Natural killer cell treated with Interleukin-12 subunit alpha and Interleukin-12 subunit beta and Interleukin-15 and Interleukin-18, amount 100 ng/mL, for 72 hours (primary cell): ENCODE measurements around the gene TMCO4. TPM values are rescaled to one million over a fixed set of nuclear protein-coding genes. Genes with fewer than 3 reads are reported as not detected.
"Not testable (repeated sequence)": the region's sequence is repeated elsewhere in the genome, so short reads cannot be mapped to it uniquely, and the experiment has no call there.

Experiments
- ATAC-seq, 2 donors: fragments of 150-1000 bp; cut with Tn5 transposase in 1 of 2; sonication (Bioruptor Pico), chemical (Tn5 transposase) in 1 of 2; 2 replicates each; pipeline ENCODE4 v1.10.0; 2021
- DNase-seq: peaks from one replicate; pipeline ENCODE4 v3.0.0; 2022; ENCODE audit warnings: low spot score
- H3K27ac Mint-ChIP-seq, 2 donors: 1 replicate in 1 of 2; 2 replicates in 1 of 2; pipeline ENCODE4 v1.8.0; 2022; ENCODE audit warnings: mixed read lengths in 2 of 2, mild to moderate bottlenecking in 1 of 2, moderate library complexity in 1 of 2
- H3K27me3 Mint-ChIP-seq, 2 donors: 1 replicate in 1 of 2; 2 replicates in 1 of 2; pipeline ENCODE4 v1.8.0; 2022; ENCODE audit warnings: mixed read lengths in 2 of 2
- H3K36me3 Mint-ChIP-seq: one replicate; pipeline ENCODE4 v1.8.0; 2022; ENCODE audit warnings: mixed read lengths
- H3K4me1 Mint-ChIP-seq, 2 donors: 1 replicate in 1 of 2; 2 replicates in 1 of 2; pipeline ENCODE4 v1.8.0; 2022; ENCODE audit warnings: low read depth in 2 of 2, mixed read lengths in 2 of 2, mild to moderate bottlenecking in 1 of 2
- H3K4me3 Mint-ChIP-seq: one replicate; pipeline ENCODE4 v1.8.0; 2022; ENCODE audit warnings: mixed read lengths
- H3K9me3 Mint-ChIP-seq: 2 replicates; pipeline ENCODE4 v1.8.0; 2022; ENCODE audit warnings: mixed read lengths
- total RNA-seq, 2 donors: library from RNA; stranded (reverse); gene quantifications; one replicate each; pipeline ENCODE4 v1.2.3, GENCODE V29; 2022

The TMCO4 gene
- 10 to 100 TPM; 11.7 to 20.3 TPM for total RNA-seq

DNA sequence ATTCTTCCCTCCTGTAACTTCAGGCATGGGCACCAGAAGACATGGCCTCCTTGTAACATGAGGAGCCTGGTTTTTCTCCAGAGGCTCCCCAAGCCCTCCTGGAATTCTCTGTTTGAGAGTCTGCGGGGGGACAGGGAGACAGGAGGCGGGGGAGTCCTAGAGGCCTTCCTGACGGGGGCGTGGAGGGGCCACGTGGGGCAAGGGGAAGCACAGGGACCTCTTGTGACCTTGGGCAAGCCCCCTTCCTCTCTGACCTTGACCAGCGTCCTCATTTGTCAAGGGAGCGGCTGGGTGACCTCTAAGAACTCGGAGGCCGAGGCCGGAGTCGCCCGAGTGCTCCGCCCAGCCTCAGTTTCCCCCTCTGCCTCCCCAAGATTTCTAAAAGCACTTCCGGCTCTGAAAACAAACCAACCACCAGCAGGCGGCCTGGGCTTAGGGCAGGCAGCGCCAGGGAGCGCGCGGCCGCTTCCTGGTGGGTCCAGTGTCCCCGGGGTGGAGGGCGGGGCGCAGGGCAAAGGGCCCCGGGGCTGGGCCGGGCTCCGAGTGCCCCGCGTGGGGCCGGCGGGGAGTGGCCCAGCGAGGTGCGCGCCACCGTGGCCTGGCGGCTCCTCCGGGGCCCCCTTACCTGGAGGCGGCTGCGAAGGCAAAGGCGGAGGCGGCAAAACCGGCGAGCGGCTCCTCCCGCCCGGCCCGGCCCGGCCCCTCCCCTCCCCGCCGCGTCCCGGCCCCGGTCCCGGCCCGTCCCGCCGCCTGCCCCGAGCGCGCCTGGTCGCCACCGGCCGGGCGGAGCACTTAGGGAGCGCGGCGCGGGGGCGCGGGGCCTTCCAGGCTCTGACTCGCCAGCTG is at the start of gene TMCO4:
Gene TMCO4, minus strand, starts transcription at position 687 of the 846 bp plus-strand sequence. CDS start 19,158 bp downstream, outside the sequence.
- ATAC-seq = peak; percentile 93
- Mint-ChIP-seq H3K36me3 (no peaks in the 10 kb centered on the region), H3K4me3 (peak within 1 kb of the TSS; percentile 92), H3K9me3 (no peaks in the 10 kb centered on the region), H3K27me3 (no peaks in the 10 kb centered on the region), H3K27ac (peak within 1 kb of the TSS; percentile 85 to 93), H3K4me1 (peaks cover 15 to 23% of the 10 kb centered on the region in 2 donors)
- DNase-seq = peak; percentile 81

DNA sequence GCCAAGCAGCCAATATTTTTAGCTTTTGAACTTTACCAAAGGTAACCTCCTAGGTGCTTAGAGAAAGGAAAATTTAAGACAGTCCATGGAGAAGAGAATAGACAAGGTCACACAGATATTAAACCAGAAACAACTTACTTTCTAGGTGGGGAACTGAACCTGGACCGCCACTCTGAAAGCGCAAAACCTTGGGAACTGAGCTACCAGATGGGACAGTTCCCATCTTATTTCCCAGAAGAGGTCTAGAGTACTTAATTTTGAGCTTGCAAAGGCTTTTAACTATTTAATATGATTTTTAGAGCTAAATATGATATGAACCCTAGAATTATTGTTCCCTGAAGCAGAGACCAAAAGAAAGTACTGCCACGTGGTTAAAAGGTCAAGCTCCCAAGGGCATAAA is 49.6 kb upstream of the TMCO4 start:
- DNase-seq, H3K9me3 Mint-ChIP-seq, H3K36me3 Mint-ChIP-seq, H3K4me1 Mint-ChIP-seq, ATAC-seq, H3K4me3 Mint-ChIP-seq, H3K27ac Mint-ChIP-seq: not testable (repeated sequence)
- H3K27me3 Mint-ChIP-seq = peaks cover 25 to 34% of the 10 kb centered on the region in 2 donors

DNA sequence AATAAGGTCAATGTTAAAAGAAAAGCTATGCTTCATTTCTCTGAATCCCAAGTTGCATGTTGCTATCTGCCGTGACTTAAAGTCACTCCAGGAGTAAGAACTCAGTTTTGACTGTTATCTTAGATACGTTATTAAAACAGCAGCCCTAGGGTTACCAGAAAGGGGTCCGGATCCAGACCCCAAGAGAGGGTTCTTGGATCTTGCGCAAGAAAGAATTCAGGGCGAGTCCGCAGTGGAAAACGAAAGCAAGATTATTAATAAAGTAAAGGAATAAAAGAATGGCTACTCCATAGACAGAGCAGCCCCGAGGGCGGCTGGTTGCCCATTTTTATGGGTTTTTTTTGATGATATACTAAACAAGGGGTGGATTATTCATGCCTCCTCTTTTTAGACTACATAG is 47.6 kb upstream of the TMCO4 start:
- H3K36me3 Mint-ChIP-seq, H3K27ac Mint-ChIP-seq, H3K4me3 Mint-ChIP-seq, H3K9me3 Mint-ChIP-seq, H3K4me1 Mint-ChIP-seq, DNase-seq, ATAC-seq: not testable (repeated sequence)
- peaks cover 25 to 34% of the 10 kb centered on the region in 2 donors for H3K27me3 Mint-ChIP-seq

DNA sequence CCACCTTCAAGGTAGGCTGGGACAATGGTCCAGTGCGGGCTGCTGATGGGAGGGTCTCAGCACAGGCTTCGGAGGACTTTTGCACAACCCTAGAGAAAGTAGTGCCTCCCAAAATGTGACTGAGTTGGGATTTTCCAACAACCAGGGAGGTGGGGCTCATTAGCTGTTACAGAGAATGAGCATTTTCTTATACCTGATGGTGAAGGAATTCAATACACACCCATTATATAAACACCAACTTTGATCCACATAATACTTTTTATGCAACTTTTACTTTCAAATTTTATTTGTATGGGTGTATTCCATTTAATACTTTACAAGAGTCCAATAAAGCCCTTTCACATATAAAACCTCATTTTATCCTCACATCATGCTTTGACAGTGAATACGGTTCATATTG is 46.6 kb upstream of the TMCO4 start:
- Mint-ChIP-seq H3K4me3 (no peak overlapping the region), H3K4me1 (no peaks in the 10 kb centered on the region), H3K27me3 (peaks cover 27 to 34% of the 10 kb centered on the region in 2 donors), H3K9me3 (no peaks in the 10 kb centered on the region), H3K27ac (no peak overlapping the region), H3K36me3 (no peaks in the 10 kb centered on the region)
- ATAC-seq (no peak), DNase-seq (no peak)

DNA sequence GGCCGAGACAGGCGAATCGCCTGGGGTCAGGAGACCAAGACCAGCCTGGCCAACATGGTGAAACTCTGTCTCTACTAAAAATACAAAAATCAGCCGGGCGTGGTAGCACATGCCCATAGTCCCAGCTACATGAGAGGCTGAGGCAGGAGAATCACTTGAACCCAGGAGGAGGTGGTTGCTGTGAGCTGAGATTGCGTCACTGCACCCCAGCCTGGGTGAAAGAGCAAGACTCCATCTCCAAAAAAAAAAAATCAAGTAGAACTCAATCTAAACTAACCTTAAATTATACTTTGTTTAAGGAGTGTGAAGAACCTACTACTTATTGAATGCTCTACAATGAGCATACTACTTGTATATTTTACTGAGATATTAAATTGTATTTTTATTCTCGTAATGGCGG is 45.8 kb upstream of the TMCO4 start:
- H3K27ac Mint-ChIP-seq = no peak overlapping the region
- no peaks in the 10 kb centered on the region for H3K36me3 Mint-ChIP-seq
- no peak for DNase-seq
- ATAC-seq = no peak
- peaks cover 27 to 38% of the 10 kb centered on the region in 2 donors for H3K27me3 Mint-ChIP-seq
- H3K9me3 Mint-ChIP-seq = no peaks in the 10 kb centered on the region
- H3K4me3 Mint-ChIP-seq = no peak overlapping the region
- no peaks in the 10 kb centered on the region for H3K4me1 Mint-ChIP-seq

DNA sequence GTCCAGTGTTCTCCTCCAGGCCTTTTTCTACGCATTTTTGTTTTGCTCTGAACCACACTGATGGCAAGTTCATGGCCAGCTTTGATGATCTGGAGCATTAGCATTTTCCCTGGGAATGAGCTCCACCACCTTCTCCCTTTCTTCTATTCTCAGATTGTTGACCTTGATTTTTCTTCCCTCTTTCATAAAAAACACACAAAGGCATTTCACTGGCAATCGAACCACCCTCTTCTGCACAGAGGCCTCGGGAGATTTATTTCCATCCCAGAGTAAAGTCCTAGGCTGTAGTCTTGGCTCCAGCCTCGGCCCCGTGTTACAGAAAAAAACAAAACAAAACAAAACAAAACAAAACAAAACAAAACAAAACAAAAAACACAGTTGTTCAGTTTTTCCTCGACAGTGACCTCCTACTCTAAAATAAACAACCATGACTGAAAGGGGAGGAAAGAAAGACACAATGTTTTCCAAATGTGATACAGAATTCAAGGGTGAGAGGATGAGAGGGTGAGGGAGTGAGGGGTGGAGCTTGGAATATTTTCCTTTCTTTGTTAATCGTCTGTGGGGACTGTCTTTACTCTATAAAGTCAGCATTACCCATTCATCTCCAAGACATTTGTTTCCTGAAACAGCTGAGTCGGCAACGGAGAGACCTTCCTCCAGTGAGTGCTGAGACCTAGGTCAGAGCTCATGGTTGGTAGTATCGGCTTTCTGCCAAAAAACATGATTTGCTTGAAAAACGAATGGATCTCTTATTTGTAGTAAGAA is 45.2 kb upstream of the TMCO4 start:
- DNase-seq = no peak
- Mint-ChIP-seq H3K27ac (no peak overlapping the region), H3K36me3 (no peaks in the 10 kb centered on the region), H3K4me3 (no peak overlapping the region), H3K4me1 (no peaks in the 10 kb centered on the region), H3K9me3 (no peaks in the 10 kb centered on the region), H3K27me3 (peaks cover 27 to 43% of the 10 kb centered on the region in 2 donors)
- ATAC-seq = no peak

DNA sequence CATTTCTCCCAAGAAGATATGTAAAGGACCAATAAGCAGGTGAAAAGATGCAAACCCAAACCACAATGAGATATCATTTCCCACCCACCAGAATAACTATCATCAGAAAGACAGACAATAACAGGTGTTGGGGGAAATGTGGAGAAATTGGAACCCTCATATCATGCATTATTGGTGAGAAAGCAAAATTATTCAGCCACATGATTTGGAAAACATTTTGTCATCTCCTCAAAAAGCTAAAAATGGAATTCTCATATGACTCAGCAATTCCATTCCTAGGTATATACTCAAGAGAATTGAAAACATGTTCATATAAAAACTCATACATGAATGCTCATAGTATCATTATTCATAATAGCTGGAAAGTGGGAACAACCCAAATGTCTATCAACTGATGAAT is 40.5 kb upstream of the TMCO4 start:
- H3K27me3 Mint-ChIP-seq = peaks cover 27 to 44% of the 10 kb centered on the region in 2 donors
- no peak for ATAC-seq
- no peak for DNase-seq
- H3K9me3 Mint-ChIP-seq = no peaks in the 10 kb centered on the region
- H3K4me3 Mint-ChIP-seq = no peak overlapping the region
- H3K27ac Mint-ChIP-seq = no peak overlapping the region
- no peaks in the 10 kb centered on the region for H3K4me1 Mint-ChIP-seq
- no peaks in the 10 kb centered on the region for H3K36me3 Mint-ChIP-seq

DNA sequence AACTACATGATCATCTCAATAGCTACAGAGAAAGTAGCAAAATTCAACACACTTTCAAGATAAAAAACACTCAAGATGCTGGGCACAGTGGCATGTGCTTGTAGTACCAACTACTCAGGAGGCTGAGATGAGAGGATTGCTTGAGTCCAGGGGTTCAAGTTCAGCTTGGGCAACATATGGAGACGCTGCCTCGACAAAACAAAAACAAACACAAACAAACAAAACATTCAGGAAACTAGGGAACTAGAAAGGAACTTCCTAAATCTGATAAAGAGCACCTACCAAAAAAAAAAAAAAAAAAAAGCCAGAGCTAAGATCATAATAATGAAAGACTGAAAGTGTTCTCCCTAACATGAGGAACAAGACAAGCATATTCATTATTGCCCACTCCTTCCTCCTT is 38.1 kb upstream of the TMCO4 start:
- Mint-ChIP-seq H3K36me3 (no peaks in the 10 kb centered on the region), H3K27ac (no peak overlapping the region), H3K4me3 (no peak overlapping the region), H3K27me3 (peaks cover 25 to 43% of the 10 kb centered on the region in 2 donors), H3K9me3 (no peaks in the 10 kb centered on the region), H3K4me1 (no peaks in the 10 kb centered on the region)
- no peak for DNase-seq
- no peak for ATAC-seq

DNA sequence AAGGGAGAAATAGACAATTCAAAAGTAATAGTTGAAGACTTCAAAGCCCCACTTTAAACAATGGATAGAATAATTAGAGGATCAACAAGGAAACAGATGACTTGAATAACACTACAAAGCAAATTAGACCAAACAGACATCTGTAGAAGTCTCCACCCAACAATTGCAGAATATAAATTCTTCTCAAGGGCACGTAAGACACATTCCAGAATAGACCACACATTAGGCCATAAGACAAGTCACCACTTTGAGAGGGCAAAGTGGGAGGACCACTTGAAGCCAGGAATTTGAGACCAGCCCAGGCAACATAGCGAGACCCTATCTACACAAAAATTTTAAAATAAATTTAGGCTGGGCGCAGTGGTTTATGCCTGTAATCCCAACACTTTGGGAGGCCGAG is 35.9 kb upstream of the TMCO4 start:
- peaks cover 31 to 61% of the 10 kb centered on the region in 2 donors for H3K27me3 Mint-ChIP-seq
- H3K9me3 Mint-ChIP-seq = no peaks in the 10 kb centered on the region

DNA sequence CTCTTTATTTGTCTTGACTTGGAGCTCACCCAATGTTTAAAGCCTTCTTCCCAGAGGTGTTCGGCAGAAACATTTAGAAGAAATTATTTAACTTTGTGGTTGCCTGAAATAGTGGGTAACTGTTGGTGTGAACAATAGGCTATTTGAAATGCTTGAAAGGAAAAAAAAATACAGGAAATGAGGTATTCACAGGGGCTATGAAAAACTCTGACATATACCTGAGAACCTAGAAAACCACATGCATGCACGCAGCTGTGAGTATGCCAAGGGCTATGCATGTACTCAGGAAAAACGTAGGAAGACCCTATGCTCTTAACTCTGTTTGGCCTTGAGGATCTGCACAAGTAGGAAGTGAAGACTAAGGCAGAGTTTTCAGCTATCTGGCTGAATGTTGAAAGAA is 31.7 kb upstream of the TMCO4 start:
- no peak overlapping the region for H3K27ac Mint-ChIP-seq
- no peak for ATAC-seq
- no peak overlapping the region for H3K4me3 Mint-ChIP-seq
- no peaks in the 10 kb centered on the region for H3K4me1 Mint-ChIP-seq
- H3K27me3 Mint-ChIP-seq = peaks cover 28 to 62% of the 10 kb centered on the region in 2 donors
- H3K36me3 Mint-ChIP-seq = no peaks in the 10 kb centered on the region
- DNase-seq = no peak
- H3K9me3 Mint-ChIP-seq = no peaks in the 10 kb centered on the region

More for the DNA sequence above, 35.9 kb upstream of the TMCO4 start:
- no peak overlapping the region for H3K27ac Mint-ChIP-seq
- ATAC-seq = no peak
- no peak for DNase-seq
- no peak overlapping the region for H3K4me3 Mint-ChIP-seq
- no peaks in the 10 kb centered on the region for H3K4me1 Mint-ChIP-seq
- H3K36me3 Mint-ChIP-seq = no peaks in the 10 kb centered on the region

DNA sequence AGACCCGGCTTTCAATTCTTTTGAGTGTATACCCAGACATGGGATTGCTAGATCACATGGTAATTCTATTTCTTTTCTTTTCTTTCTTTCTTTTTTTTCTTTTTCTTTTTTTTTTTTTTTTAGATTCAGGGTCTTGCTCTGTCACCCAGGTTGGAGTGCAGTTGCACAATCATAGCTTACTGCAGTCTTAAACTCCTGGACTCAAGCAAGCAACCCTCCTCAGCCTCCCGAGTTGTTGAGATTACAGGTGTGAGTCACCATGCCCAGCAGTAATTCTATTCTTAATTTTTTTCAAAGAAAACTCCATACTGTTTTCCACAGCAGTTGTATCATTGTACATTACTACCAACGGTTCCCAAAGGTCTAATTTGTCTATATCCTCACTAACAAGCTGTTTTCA is 28.8 kb upstream of the TMCO4 start:
- H3K27ac Mint-ChIP-seq = no peak overlapping the region
- DNase-seq (no peak), ATAC-seq (no peak)
- H3K36me3 Mint-ChIP-seq = no peaks in the 10 kb centered on the region
- H3K4me3 Mint-ChIP-seq = no peak overlapping the region
- peaks cover 3 to 5% of the 10 kb centered on the region in 2 donors for H3K4me1 Mint-ChIP-seq
- H3K9me3 Mint-ChIP-seq = no peaks in the 10 kb centered on the region
- H3K27me3 Mint-ChIP-seq = peaks cover 27 to 63% of the 10 kb centered on the region in 2 donors

DNA sequence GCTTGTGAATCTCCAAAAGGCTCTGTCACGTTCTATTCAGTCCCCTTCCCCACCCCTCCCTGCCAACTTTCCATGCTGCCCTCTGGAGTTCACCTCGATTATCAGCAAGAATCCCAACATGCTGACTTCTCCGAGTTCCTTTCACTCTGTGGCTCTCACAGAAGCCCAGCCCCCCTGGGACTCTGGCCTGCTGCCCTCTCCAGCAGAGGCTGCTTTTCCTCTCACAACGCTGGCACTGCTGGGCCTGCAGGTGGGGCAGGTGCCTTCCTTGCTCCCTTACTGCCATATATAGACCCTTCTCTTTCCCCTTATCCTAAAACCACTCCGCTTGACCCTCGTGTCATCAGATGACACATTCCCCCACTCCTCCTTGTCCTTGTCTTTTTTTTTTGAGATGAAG is 25.6 kb upstream of the TMCO4 start:
- Mint-ChIP-seq H3K36me3 (no peaks in the 10 kb centered on the region), H3K4me3 (no peak overlapping the region), H3K4me1 (peaks cover 3 to 5% of the 10 kb centered on the region in 2 donors), H3K27ac (no peak overlapping the region), H3K9me3 (no peaks in the 10 kb centered on the region), H3K27me3 (peaks cover 26 to 47% of the 10 kb centered on the region in 2 donors)
- ATAC-seq (no peak), DNase-seq (no peak)

DNA sequence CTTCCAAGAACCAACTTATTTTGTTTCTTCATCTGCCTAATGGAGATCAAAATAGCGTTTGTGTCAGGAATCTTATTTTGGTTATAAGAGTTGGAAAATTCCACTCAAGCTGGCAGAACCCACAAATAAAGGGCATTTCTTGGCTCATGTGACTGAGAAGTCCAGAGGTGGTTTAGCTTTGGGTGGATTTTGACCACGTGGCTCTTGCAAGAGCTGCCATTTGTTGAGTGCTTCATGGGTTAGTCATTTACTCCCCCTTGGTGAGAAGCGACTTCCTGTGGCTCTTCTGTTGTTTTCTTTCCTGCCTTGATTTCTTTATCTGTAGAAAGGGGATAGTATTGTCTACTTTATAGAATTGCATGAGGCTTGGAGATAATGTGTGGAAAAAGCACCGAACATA is 24.8 kb upstream of the TMCO4 start:
- ATAC-seq (peak in 1 of 2 donors; percentile 48), DNase-seq (no peak)
- H3K4me1 Mint-ChIP-seq = peaks cover 3 to 5% of the 10 kb centered on the region in 2 donors
- H3K4me3 Mint-ChIP-seq = no peak overlapping the region
- H3K27ac Mint-ChIP-seq = no peak overlapping the region
- no peaks in the 10 kb centered on the region for H3K36me3 Mint-ChIP-seq
- peaks cover 26 to 47% of the 10 kb centered on the region in 2 donors for H3K27me3 Mint-ChIP-seq
- H3K9me3 Mint-ChIP-seq = no peaks in the 10 kb centered on the region

DNA sequence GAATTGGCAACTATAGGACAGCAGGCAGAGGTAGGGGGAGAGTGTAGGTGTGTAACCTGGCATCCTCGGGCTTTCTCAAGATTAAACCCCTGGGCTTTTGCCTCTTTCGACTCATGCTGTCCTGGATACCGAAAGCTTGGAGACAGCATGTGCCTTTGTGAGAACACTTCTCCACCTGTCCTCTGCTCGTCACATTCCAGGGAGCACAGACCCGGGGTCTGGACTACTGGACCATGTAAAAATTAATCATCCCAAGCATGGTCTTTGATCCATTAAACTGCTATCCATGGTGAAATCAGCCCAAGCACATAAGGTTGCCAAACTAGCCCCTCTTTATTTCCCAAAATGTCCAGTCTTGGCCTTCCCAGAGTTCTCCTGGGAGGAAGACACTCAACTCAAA is 24.3 kb upstream of the TMCO4 start:
- Mint-ChIP-seq H3K27me3 (peaks cover 26 to 42% of the 10 kb centered on the region in 2 donors), H3K9me3 (no peaks in the 10 kb centered on the region)
- ATAC-seq = no peak

More for the DNA sequence above, 24.3 kb upstream of the TMCO4 start:
- Mint-ChIP-seq H3K27ac (no peak overlapping the region), H3K36me3 (no peaks in the 10 kb centered on the region), H3K4me3 (no peak overlapping the region), H3K4me1 (peaks cover 3 to 5% of the 10 kb centered on the region in 2 donors)
- DNase-seq = no peak
